ENCODE measurements around the gene CACNA1E. TPM values are rescaled to one million over a fixed set of nuclear protein-coding genes. Genes with fewer than 3 reads are reported as not detected.
"Not testable (repeated sequence)": the region's sequence is repeated elsewhere in the genome, so short reads cannot be mapped to it uniquely, and the experiment has no call there.

Gene CACNA1E
- total RNA-seq, 4 donors from 2014 or later, result 0.09 to 0.19 TPM; not detected in 2

DNA sequence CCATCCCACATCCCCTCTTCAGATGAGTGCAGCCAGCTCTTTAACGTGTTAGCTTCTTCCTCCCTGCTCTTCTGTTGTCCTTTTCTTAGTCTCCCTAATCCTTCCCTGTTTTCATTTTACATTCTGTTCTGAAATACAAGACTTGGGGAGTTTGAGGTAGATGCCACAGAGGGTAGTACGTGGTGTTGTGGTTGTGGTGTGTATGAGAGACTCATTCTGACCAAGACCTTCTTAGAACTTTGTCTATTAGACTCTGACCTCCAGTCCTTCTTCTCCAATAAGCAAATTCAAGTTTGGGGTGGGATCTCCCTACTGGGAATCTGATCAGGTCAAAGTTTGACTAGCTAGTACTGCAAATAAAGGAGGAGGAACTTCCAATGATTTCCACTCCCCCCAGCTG is 39.5 kb downstream of the CACNA1E start:
- H3K27me3 ChIP-seq, result no peaks in the 10 kb centered on the region
- TF ChIP-seq, protein P1, sequence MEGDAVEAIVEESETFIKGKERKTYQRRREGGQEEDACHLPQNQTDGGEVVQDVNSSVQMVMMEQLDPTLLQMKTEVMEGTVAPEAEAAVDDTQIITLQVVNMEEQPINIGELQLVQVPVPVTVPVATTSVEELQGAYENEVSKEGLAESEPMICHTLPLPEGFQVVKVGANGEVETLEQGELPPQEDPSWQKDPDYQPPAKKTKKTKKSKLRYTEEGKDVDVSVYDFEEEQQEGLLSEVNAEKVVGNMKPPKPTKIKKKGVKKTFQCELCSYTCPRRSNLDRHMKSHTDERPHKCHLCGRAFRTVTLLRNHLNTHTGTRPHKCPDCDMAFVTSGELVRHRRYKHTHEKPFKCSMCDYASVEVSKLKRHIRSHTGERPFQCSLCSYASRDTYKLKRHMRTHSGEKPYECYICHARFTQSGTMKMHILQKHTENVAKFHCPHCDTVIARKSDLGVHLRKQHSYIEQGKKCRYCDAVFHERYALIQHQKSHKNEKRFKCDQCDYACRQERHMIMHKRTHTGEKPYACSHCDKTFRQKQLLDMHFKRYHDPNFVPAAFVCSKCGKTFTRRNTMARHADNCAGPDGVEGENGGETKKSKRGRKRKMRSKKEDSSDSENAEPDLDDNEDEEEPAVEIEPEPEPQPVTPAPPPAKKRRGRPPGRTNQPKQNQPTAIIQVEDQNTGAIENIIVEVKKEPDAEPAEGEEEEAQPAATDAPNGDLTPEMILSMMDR (IDR thresholded peaks at IDR 0.05), result no peak
- TF ChIP-seq POLR2A (IDR thresholded peaks at IDR 0.05), result no peak
- no peak overlapping the region for H3K27ac ChIP-seq
- H3K4me1 ChIP-seq, result no peaks in the 10 kb centered on the region
- H3K9me3 ChIP-seq, result peaks cover 0 to 2% (median under 1%) of the 10 kb centered on the region in 3 donors
- 34 to 51% methylated on average over 2 of the region's 2 CpGs for WGBS, 2 donors
- intact Hi-C loops (cut with DNase I), result no loop called here
- DNase-seq, result no peak
- no peak overlapping the region for H3K4me3 ChIP-seq
- H3K36me3 ChIP-seq, result no peaks in the 10 kb centered on the region

GRCh38 chr1:181525104-181525721 is 41.9 kb downstream of the CACNA1E start:
- TF ChIP-seq, protein P1 (IDR thresholded peaks at IDR 0.05), result no peak
- no peak for TF ChIP-seq POLR2A (IDR thresholded peaks at IDR 0.05)
- intact Hi-C loops (cut with DNase I), result no loop called here
- H3K27ac ChIP-seq, result no peak overlapping the region
- H3K36me3 ChIP-seq, result no peaks in the 10 kb centered on the region
- 82 to 87% methylated on average over 1 of the region's 1 CpG for WGBS, 2 donors
- DNase-seq, result no peak
- H3K9me3 ChIP-seq, result peaks cover 0 to 16% (median 13%) of the 10 kb centered on the region in 3 donors
- H3K4me1 ChIP-seq, result no peaks in the 10 kb centered on the region
- H3K27me3 ChIP-seq, result no peaks in the 10 kb centered on the region
- H3K4me3 ChIP-seq, result no peak overlapping the region

- intact Hi-C loops (cut with DNase I); H3K36me3 ChIP-seq; DNase-seq; H3K27ac ChIP-seq; H3K4me1 ChIP-seq; H3K4me3 ChIP-seq: not testable (repeated sequence)
- H3K9me3 ChIP-seq, result peaks cover 0 to 16% (median 13%) of the 10 kb centered on the region in 3 donors
- H3K27me3 ChIP-seq, result peaks cover 0 to 14% (median 0%) of the 10 kb centered on the region in 4 donors
Measured at GRCh38 chr1:181528241-181528640, 44.9 kb downstream of the CACNA1E start.

DNA sequence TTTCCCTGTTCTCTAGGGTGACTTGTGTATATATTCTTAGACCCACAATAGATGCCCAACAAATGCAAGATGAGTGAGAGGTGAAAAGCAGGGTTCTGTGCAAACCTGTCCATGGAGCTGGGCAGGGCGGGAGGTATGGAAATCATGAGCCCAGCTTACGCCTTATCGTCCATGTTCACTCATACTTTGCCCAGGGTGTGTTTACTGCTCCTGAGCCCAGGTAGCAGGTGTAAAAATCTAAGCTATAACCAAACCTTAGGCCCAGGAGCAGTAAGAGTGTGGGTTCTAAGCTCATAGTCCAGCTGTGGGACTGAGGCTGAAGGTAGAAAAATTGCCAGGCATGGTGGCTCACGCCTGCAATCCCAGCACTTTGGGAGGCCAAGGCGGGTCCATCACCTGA is 48.1 kb downstream of the CACNA1E start:
- H3K36me3 ChIP-seq, result no peaks in the 10 kb centered on the region
- TF ChIP-seq, protein P1 (IDR thresholded peaks at IDR 0.05), result no peak
- no peak for TF ChIP-seq POLR2A (IDR thresholded peaks at IDR 0.05)
- no peak overlapping the region for H3K4me3 ChIP-seq
- H3K27ac ChIP-seq, result no peak overlapping the region
- no peaks in the 10 kb centered on the region for H3K4me1 ChIP-seq
- no peak for DNase-seq
- H3K27me3 ChIP-seq, result peaks cover 0 to 14% (median 0%) of the 10 kb centered on the region in 4 donors
- H3K9me3 ChIP-seq, result peaks cover 0 to 16% (median 13%) of the 10 kb centered on the region in 3 donors
- 82 to 84% methylated on average over 3 to 5 of the region's 5 CpGs for WGBS, 2 donors
- intact Hi-C loops (cut with DNase I), result no loop called here

DNA sequence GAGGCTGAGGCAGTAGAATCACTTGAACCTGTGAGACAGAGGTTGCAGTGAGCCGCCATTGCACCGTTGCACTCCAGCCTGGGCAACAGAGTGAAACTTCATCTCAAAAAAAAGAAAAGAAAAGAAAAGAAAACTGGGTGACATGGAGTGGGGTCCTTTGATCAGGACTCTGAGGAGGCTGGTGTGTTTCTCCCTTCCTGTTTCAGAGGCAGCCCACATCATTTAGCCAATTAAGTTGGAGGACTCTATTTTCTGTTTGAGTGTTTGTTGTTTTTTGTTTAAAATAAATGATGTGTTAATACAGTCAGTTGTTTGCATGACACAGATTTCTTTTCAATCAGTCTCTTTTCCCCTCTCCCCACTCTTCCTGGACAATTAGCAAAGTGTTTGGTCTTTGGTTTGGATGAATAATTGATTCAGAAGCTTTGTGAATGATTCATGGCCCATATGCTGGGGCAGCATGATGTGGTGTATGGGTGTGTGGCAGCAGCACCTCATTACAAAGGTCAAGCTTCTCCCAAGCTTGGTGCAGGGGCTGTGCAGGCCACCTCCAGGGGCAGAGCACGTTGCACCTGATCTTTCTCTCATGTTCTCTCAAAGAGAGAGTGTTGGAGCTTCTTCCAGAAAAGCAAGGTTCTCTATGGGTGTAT is 48.8 kb downstream of the CACNA1E start:
- Histone ChIP-seq H3K36me3 (no peaks in the 10 kb centered on the region), H3K4me3 (no peak overlapping the region), H3K9me3 (peaks cover 0 to 16% (median 13%) of the 10 kb centered on the region in 3 donors), H3K27me3 (peaks cover 0 to 14% (median 0%) of the 10 kb centered on the region in 4 donors), H3K27ac (no peak overlapping the region), H3K4me1 (no peaks in the 10 kb centered on the region)
- intact Hi-C loops (cut with DNase I), result no loop called here
- no peak for DNase-seq
- WGBS, 2 donors, result 65 to 83% methylated on average over 2 to 3 of the region's 3 CpGs
- no peak for TF ChIP-seq POLR2A (IDR thresholded peaks at IDR 0.05)
- TF ChIP-seq, protein P1 (IDR thresholded peaks at IDR 0.05), result no peak
